SH-SY5Y (cell line): Measurements from ENCODE around the gene ASGR1.

Source experiments
- GATA2 ChIP-seq: IDR thresholded peaks from 2 replicates; pipeline ENCODE4 v1.6.1; 2011; ENCODE audit warnings: mild to moderate bottlenecking, low read depth, low read length
- GATA3 ChIP-seq: IDR thresholded peaks from 2 replicates; pipeline ENCODE4 v1.6.1; 2011; ENCODE audit warnings: low read depth, mild to moderate bottlenecking, low read length, moderate library complexity

GRCh38 chr17:7137171-7137943 is 41.8 kb downstream of the ASGR1 start:
- TF ChIP-seq GATA3 (no peak), GATA2 (no peak)
